Spleen (tissue), 11 donors: ENCODE measurements around the gene ANKRD24. TPM values are rescaled to one million over a fixed set of nuclear protein-coding genes. Genes with fewer than 3 reads are reported as not detected.

Experiments
- DNase-seq: peaks from one replicate; pipeline ENCODE4 v3.0.0-alpha.2; 2020
- H3K27ac ChIP-seq, 8 donors: fragments of 200-600 bp; sonication (generic) in 7 of 8; 1 replicate in 4 of 8; 2 replicates in 4 of 8; pipeline versions ENCODE4 v1.5.0 to v1.8.0; 2016 to 2021; ENCODE audit warnings: inconsistent platforms in 4 of 8, mild to moderate bottlenecking in 4 of 8, moderate library complexity in 1 of 8
- H3K27me3 ChIP-seq, 7 donors: fragments of 200-600 bp; sonication (generic) in 6 of 7; replicated peaks in 1 of 7; 1 replicate in 4 of 7; 2 replicates in 3 of 7; pipeline versions ENCODE4 v1.5.0 to v1.8.0; 2016 to 2021; ENCODE audit warnings: inconsistent platforms in 3 of 7, mild to moderate bottlenecking in 1 of 7
- H3K36me3 ChIP-seq, 6 donors: fragments of 200-600 bp; sonication (generic) in 5 of 6; 1 replicate in 4 of 6; 2 replicates in 2 of 6; pipeline versions ENCODE4 v1.5.0 to v1.8.0; 2016 to 2021; ENCODE audit warnings: inconsistent platforms in 2 of 6
- H3K4me1 ChIP-seq, 6 donors: fragments of 200-600 bp; sonication (generic) in 5 of 6; 1 replicate in 3 of 6; 2 replicates in 3 of 6; pipeline versions ENCODE4 v1.5.0 to v1.8.0; 2016 to 2021; ENCODE audit warnings: inconsistent platforms in 3 of 6
- H3K4me3 ChIP-seq, 8 donors: fragments of 200-600 bp; sonication (generic) in 7 of 8; 1 replicate in 4 of 8; 2 replicates in 4 of 8; pipeline versions ENCODE4 v1.5.0 to v1.8.0; 2016 to 2021; ENCODE audit warnings: inconsistent platforms in 4 of 8, mild to moderate bottlenecking in 4 of 8, moderate library complexity in 2 of 8
- H3K9me3 ChIP-seq, 8 donors: fragments of 200-600 bp; sonication (generic) in 7 of 8; 1 replicate in 4 of 8; 2 replicates in 4 of 8; pipeline versions ENCODE4 v1.5.0 to v1.8.0; 2016 to 2021; ENCODE audit warnings: inconsistent platforms in 4 of 8
- POLR2A ChIP-seq, 3 donors: fragments of 450-650 bp; IDR thresholded peaks; one replicate each; pipeline ENCODE4 v1.5.1; 2017; ENCODE audit warnings: antibody characterized with exemption in 3 of 3, mild to moderate bottlenecking in 1 of 3
- POLR2AphosphoS5 ChIP-seq, 3 donors: sonication (generic); formaldehyde crosslinking; IDR thresholded peaks; one replicate each; pipeline ENCODE4 v1.5.1; 2017; ENCODE audit warnings: antibody characterized with exemption in 3 of 3
- WGBS, 5 donors: extraction: QIAGEN DNeasy Blood & Tissue Kit in 3 of 5; methylation state at CpG; one replicate each; pipeline versions ENCODE4 v1.1.5 to v1.1.7; 2013 to 2018; 5-methylcytosine and 5-hydroxymethylcytosine counted together
- intact Hi-C: fragments of 100-400 bp; cut with DNase I; formaldehyde crosslinking; loops from one replicate; pipeline ENCODE4 v1.15.0; 2023; ENCODE audit warnings: low total_unique reads
- polyA plus RNA-seq, 3 donors: library from polyadenylated mRNA; stranded (reverse); fragments of 200-250 nt; gene quantifications; one replicate each; pipeline ENCODE4 v1.2.1, GENCODE V29; 2013
- total RNA-seq, 7 donors: library from RNA; depleted of rRNA in 3 of 7; stranded (reverse); fragments of >200 nt in 3 of 7; fragmentation: NEBNext Ultra II Directional in 4 of 7; extraction: Animal tissue kit (Norgen Biotek cat#: 25700) in 4 of 7; gene quantifications; one replicate each; pipeline versions ENCODE4 v1.1.0 to v1.2.1, GENCODE V29; 2016 to 2021
- TF ChIP-seq, protein P1 (sequence below), 11 experiments: fragments of 200-600 bp in 7 of 11; fragments of 450-650 bp in 4 of 11; sonication (generic) in 4 of 11; IDR thresholded peaks in 8 of 11; conservative IDR thresholded peaks in 3 of 11; 1 replicate in 7 of 11; 2 replicates in 4 of 11; pipeline versions ENCODE4 v1.4.0 to v1.8.0; 2016 to 2021; ENCODE audit warnings: antibody characterized with exemption in 11 of 11, inconsistent platforms in 4 of 11, mild to moderate bottlenecking in 1 of 11
- donor health status: healthy with polysubstance abuse.
- donor health status: DM: no; HTN: no; CAD: no; lungs with moderate emphysema.
- donor health status: DM: no; HTN: no; CAD: no.
- donor health status: Bipolar disorder and iron deficiency.
- donor health status: healthy.
- donor health status: DM: no; HTN: no; CAD: no.
- donor health status: DM: yes; HTN: yes; CAD: no.

The ANKRD24 gene
- total and polyA plus RNA-seq, 10 donors = 0.67 to 2.2 (median 0.96) TPM

DNA sequence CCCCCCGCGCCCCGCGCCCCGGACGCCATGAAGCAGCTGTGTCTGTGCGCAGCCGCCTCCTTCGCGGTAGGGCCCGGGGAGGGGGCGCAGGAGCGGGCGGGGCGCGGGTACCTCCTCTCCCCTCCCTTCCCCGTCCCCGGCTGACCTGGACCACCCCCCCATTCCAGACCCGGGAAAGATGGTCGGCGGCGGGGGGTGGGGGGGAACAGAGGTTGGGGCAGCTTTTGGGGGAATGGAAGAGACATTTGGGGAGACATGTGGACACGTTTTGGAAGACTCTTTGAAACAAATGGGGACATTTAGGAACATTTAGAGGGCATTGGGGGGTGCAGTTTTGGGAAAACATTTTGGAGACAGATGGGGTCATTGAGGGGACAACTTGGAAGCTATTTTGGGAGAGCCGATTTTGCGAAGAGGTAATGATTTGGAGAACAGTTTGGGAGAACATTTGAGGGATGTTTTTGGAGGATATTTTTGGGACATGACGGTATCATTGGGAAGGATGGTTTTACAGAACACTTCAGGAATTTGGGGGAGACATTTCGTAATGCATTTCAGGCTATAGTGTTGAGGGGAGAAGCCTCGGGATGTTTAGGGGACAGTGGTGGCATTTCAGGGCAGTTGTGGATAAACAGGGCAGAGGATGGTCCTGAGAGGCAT, 16.1 kb downstream of the ANKRD24 start:
- Histone ChIP-seq H3K27ac (no peak overlapping the region), H3K4me1 (peaks cover 0 to 11% (median 5%) of the 10 kb centered on the region in 6 donors), H3K36me3 (no peaks in the 10 kb centered on the region), H3K4me3 (no peak overlapping the region), H3K27me3 (peaks cover 0 to 72% (median 37%) of the 10 kb centered on the region in 7 donors), H3K9me3 (no peaks in the 10 kb centered on the region)
- no peak for DNase-seq
- TF ChIP-seq POLR2AphosphoS5 (IDR thresholded peaks at IDR 0.05) (no peak), POLR2A (IDR thresholded peaks at IDR 0.05) (no peak)
- TF ChIP-seq, protein P1, sequence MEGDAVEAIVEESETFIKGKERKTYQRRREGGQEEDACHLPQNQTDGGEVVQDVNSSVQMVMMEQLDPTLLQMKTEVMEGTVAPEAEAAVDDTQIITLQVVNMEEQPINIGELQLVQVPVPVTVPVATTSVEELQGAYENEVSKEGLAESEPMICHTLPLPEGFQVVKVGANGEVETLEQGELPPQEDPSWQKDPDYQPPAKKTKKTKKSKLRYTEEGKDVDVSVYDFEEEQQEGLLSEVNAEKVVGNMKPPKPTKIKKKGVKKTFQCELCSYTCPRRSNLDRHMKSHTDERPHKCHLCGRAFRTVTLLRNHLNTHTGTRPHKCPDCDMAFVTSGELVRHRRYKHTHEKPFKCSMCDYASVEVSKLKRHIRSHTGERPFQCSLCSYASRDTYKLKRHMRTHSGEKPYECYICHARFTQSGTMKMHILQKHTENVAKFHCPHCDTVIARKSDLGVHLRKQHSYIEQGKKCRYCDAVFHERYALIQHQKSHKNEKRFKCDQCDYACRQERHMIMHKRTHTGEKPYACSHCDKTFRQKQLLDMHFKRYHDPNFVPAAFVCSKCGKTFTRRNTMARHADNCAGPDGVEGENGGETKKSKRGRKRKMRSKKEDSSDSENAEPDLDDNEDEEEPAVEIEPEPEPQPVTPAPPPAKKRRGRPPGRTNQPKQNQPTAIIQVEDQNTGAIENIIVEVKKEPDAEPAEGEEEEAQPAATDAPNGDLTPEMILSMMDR (IDR thresholded peaks at IDR 0.05 in 8 of 11, conservative IDR thresholded peaks at IDR 0.05 in 3 of 11) = no peak
- intact Hi-C loops = no loop called here
- 7 to 22% (median 12%) methylated on average over 10 to 28 of the region's 28 CpGs for WGBS, 5 donors

DNA sequence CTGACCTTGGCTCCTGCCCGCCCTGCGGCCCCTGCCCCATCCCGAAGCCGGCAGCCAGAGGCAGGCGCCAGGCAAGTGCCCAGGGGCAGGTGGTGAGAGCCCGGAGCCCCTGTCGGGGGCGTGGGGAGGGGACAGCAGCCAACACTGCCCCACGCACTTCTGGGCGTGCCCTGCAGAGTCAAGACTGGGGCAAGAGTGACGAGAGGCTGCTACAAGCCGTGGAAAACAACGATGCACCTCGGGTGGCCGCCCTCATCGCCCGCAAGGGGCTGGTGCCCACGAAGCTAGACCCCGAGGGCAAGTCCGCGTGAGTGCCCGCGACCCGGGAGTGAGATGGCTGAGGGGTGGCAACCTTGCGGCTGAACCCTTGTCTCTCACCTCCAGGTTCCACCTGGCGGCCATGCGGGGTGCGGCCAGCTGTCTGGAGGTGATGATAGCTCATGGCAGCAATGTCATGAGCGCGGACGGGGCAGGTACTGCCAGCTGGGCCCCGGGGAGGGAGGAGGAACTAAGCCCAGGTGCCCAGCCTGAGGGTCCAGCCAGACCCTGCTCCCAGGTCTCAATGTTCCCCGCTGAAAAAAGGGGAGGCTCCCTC, 17.3 kb downstream of the ANKRD24 start:
- Histone ChIP-seq H3K4me3 (no peak overlapping the region), H3K27me3 (peaks cover 0 to 60% (median 37%) of the 10 kb centered on the region in 7 donors), H3K4me1 (peaks cover 0 to 17% (median 10%) of the 10 kb centered on the region in 6 donors), H3K27ac (no peak overlapping the region), H3K9me3 (no peaks in the 10 kb centered on the region), H3K36me3 (no peaks in the 10 kb centered on the region)
- no peak for DNase-seq
- 77 to 82% (median 78%) methylated on average over 24 to 33 of the region's 33 CpGs for WGBS, 5 donors
- intact Hi-C loops = no loop called here
- TF ChIP-seq POLR2A (IDR thresholded peaks at IDR 0.05) = no peak
- no peak for TF ChIP-seq POLR2AphosphoS5 (IDR thresholded peaks at IDR 0.05)
- TF ChIP-seq, protein P1 (IDR thresholded peaks at IDR 0.05 in 8 of 11, conservative IDR thresholded peaks at IDR 0.05 in 3 of 11) = no peak

DNA sequence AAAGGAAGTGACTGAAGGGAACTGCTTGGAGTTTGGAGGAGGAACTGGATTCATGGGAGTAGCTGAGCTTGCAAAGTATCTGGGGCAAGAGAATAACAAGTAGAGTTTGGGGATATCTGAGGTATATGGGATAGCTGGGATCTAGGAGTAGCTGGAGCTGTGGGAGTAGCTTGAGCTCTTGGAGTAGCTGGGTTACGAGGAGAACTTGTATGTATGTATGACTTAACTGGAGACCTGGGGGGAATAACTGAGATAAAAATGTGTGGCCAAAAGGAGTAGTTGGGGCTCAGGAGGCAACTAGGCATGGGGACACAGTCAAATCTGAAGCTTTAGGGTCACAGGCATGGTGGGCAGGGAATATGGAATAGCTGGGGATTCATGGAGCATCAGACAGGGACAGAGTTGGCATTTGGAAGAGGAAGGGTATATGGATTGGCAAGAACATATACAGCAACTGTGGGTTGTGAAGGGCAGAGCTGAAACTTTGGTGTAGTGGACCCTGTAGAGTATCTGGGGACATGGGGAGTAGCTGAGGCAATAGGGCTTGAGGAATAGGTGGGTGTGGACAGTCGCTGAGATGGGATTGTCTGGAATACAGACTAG, 18.6 kb downstream of the ANKRD24 start:
- Histone ChIP-seq H3K4me1 (peaks cover 0 to 19% (median 12%) of the 10 kb centered on the region in 6 donors), H3K9me3 (no peaks in the 10 kb centered on the region), H3K27me3 (peaks cover 0 to 47% (median 26%) of the 10 kb centered on the region in 7 donors), H3K4me3 (no peak overlapping the region), H3K27ac (no peak overlapping the region), H3K36me3 (no peaks in the 10 kb centered on the region)
- TF ChIP-seq POLR2AphosphoS5 (IDR thresholded peaks at IDR 0.05) = no peak
- TF ChIP-seq, protein P1 (IDR thresholded peaks at IDR 0.05 in 8 of 11, conservative IDR thresholded peaks at IDR 0.05 in 3 of 11) = no peak
- no peak for TF ChIP-seq POLR2A (IDR thresholded peaks at IDR 0.05)
- 44 to 92% (median 73%) methylated on average over 2 of the region's 2 CpGs for WGBS, 5 donors
- intact Hi-C loops = no loop called here
- no peak for DNase-seq

DNA sequence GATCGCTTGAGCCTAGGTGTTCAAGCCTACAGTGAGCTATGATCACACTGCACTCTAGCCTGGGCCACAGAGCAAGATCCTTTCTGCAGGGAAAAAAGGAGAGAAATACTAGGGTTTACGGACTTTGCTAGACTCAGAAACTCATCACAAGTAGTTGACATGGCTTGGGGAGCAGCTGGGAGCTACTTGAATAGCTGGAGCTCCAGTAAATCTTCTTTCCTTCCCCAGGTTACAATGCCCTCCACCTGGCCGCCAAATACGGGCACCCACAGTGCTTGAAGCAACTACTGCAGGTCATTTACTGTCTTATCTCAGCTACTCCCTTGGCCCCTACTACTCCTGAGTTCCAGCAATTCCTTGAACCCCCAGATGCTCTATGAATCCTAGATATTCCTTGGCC, 19.3 kb downstream of the ANKRD24 start:
- intact Hi-C loops = no loop called here

More for the DNA sequence above, 19.3 kb downstream of the ANKRD24 start:
- no peaks in the 10 kb centered on the region for H3K9me3 ChIP-seq
- no peak overlapping the region for H3K27ac ChIP-seq
- no peak for DNase-seq
- H3K4me1 ChIP-seq = peaks cover 0 to 19% (median 12%) of the 10 kb centered on the region in 6 donors
- no peak for TF ChIP-seq POLR2A (IDR thresholded peaks at IDR 0.05)
- TF ChIP-seq, protein P1 (IDR thresholded peaks at IDR 0.05 in 8 of 11, conservative IDR thresholded peaks at IDR 0.05 in 3 of 11) = no peak
- no peak for TF ChIP-seq POLR2AphosphoS5 (IDR thresholded peaks at IDR 0.05)
- no peak overlapping the region for H3K4me3 ChIP-seq
- WGBS, 5 donors = 79 to 89% (median 84%) methylated on average over 4 of the region's 4 CpGs
- H3K36me3 ChIP-seq = no peaks in the 10 kb centered on the region
- peaks cover 0 to 40% (median 18%) of the 10 kb centered on the region in 7 donors for H3K27me3 ChIP-seq
